HG02588 (cell line): Measurements from ENCODE around the gene PKP1.

Experiments used
- ATAC-seq: cut with Tn5 transposase; IDR thresholded peaks from one replicate; pipeline ENCODE4 v1.9.1; 2021; ENCODE audit warnings: mild to moderate bottlenecking, moderate library complexity; ENCODE audit not compliant: unreplicated experiment

The PKP1 gene

GRCh38 chr1:201326710-201327109 is 43.4 kb downstream of the PKP1 start:
- no peak for ATAC-seq

- no peak for ATAC-seq
Observed at GRCh38 chr1:201327687-201328240, 44.5 kb downstream of the PKP1 start.

DNA sequence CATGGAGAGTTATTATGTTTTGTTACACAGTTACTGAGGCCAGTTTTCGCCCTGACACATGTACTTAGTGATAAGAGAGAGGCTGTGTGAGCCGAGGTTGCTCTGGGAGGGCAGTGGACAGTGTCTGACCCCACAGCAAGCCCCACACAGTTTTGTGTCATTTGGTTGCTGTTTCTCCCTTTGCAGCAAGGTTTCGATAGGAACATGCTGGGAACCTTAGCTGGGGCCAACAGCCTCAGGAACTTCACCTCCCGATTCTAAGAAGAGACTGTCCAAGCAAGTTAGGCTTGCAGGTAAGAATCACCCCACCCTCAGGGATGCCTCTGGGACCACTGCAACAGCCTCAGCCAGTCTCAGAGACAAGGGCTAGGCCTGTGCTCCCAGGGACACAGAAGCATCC is 45.3 kb downstream of the PKP1 start:
- ATAC-seq, result no peak

- no peak for ATAC-seq
Observed at GRCh38 chr1:201329286-201329685, 46.0 kb downstream of the PKP1 start.

DNA sequence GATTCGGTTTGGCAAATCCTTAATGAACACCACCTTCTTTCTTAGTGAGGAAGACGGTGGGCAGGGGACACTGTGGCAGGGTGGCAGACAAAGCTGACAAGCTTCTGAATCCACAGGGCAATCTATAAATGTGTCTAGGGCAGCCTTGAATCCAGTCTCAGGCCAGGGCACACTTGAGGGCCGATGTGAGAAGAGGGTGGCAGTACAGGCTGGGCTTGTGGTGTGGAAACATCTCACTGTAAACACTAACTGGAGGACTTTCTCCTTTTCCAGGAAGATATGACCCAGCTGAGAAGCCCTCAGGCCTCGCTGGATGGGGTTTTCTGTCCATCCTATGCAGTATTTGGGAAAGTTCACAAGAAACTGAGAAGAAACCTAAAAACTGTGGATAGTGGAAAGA is 46.5 kb downstream of the PKP1 start:
- no peak for ATAC-seq

DNA sequence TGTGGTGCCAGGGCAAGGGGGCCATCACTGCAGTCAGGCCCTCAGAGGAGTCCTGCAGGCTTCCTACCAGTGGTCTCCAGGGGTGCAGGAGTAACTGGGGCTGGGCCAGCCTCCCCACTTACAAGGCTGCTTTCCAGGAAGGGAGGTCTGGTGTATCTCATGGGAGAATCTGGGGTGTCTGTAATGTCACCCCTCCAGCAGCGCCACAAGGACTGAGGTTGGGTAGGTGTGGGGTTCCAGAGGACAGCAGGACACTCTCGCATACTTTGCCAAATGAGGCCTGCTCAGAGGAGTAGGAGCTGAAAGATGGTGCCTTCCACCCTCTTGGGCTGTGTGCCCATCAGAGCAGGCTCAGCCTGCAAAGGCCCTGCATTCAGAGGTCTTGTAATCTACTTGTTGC is 47.2 kb downstream of the PKP1 start:
- no peak for ATAC-seq

DNA sequence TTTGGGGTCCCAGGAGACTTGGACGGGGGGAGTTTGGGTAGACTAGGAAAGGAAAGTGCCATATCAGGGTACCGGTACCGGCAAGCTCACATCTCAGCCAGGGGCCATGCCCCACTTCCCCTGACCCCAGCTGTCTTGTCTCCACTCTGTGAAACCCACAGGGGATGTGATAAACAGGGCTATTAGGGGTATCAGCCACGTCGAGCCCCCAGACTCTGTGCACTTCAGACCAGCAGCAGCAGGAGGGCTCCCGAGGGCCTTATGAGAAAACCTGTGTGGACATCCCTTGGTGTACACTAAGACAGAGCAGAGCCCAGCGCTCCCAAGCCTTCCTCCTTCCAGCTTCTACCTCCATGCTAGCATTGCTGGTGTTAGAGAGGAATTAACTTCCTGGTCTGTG is 47.9 kb downstream of the PKP1 start:
- ATAC-seq, result no peak

GRCh38 chr1:201332021-201332420 is 48.7 kb downstream of the PKP1 start:
- ATAC-seq, result no peak

DNA sequence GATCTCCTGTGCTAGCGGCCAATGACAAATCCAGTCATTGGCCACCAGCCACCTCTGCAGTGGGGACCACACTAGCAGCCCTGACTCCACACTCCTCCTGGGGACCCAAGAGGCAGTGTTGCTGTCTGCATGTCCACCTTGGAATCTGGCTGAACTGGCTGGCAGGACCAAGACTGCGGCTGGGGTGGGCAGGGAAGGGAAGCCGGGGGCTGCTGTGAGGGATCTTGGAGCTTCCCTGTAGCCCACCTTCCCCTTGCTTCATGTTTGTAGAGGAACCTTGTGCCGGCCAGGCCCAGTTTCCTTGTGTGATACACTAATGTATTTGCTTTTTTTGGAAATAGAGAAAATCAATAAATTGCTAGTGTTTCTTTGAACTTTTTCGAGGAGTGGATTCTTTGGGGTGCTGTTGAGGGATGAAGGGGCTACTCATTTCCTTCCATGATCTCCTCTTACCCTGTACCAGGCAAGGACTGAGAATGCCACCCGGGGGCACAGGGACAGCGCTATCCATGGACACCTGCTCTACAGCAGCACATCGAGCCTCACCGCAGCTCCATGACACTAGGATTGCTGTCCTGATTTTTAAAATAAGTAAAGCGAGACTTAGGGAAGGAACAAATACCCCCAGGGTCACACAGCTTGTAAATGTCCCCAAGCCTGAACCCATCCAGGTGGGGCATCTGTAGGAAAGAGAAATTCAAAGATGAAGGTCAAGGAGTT is 49.5 kb downstream of the PKP1 start:
- ATAC-seq, result no peak

DNA sequence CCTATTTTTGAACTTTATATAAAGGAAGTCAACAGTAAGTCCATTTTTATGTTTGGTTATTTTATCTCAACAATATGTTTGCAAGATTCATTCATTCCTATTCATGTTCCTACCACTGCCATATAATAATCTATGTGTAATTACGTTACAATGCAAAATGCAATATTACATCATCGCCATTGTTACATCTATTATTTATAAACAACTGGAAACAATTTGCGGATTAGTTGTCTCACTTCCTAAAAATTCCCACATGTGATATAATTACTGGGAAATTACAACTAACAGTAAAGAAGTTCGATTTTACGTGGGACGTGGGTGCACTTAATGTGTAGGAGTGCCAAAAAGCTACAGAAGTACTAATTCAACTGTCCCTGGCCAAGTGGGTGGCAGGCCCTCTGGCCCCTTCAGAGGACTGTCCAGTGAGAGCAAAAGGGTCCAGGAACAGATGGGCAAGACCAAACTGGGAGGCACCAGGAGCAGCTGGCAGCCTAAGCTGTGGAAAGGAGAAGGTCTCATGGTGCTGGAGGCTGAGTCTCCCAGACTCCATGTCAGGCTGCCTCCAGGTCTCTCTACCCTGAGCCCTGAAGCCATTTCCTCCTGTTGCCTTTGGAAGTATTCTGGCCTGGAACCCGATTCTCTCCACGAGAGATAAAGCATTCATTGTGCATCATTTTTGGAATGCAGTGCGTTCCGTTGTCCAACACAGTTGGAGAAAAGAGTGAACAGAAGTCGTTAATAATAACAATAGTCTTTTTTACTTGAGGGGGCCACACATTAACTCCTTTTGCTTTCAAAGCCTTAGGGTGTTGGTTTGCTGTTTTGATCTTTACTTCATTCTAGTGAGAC is 51.2 kb downstream of the PKP1 start:
- ATAC-seq, result no peak

GRCh38 chr1:201335174-201335870 is 52.0 kb downstream of the PKP1 start:
- no peak for ATAC-seq

DNA sequence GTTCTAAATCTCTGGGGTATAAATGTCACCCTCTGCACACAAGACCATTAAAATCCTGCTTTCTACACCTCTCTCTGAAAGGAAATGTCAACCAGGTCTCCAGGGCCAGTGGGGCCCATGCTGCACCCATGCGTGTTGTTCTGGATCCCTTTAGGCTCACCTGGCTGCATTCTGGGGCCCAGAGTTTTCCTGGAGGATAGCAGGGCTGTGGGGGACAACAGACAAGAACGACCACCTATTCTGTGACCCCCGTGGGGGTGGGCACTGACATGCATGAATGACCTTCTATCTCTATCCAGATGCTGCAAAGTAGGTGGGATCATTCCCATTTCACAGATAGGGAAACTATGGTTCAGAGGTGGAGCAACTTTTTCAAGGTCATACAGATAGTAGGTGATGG is 52.6 kb downstream of the PKP1 start:
- no peak for ATAC-seq

DNA sequence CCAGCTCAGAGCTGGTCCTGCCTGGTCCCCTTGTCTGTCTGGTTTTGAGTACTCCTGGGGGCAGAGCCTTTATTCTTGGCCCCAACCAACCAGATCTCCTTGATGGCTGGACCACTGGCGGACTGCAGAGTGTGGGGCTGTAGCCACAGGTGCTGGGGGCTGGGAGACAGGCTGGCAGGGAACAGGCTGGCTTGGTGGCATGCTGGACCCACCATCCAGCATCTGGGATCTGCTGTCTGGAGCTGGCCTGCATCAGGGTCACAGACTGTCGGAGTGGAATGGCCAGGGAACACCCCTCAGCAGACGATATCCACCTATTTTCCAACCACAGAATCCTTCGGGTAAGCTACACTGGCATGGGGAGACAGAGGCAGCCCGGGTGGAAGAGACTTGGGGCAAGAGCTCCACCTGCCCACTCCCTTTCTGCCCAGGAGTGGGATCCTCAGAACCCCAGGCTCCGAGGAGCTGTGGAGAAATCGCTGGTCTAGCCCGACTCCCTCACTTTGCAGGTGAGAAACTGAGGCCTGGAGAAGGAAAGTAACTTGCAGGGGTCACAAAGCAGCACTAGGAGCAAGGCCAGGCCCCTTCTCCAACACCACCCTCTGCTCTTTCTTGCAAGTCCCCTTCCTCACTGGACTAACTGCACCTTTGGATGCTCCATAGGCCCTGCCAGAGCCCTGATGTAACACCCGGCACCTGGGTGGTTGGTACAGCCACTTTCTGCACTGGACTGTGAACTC is 53.6 kb downstream of the PKP1 start:
- no peak for ATAC-seq

DNA sequence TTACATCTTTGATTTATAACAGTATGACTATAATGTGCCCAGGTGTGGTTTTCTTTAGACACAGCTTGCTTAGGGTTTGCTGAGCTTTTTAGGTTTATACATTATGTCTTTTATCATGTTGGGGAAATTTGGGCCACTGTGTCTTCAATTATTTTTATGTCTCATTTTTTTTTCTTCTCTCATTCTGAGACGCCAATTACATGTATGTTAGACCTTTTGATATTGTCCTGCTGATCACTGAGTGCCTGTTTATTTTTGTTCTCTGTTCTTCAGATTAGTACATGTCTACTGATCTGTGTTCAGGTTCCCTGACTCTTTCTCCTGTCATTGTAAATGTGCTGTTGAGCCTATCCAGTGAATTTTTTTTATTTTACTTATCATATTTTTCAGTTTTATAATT is 58.1 kb downstream of the PKP1 start:
- no peak for ATAC-seq

DNA sequence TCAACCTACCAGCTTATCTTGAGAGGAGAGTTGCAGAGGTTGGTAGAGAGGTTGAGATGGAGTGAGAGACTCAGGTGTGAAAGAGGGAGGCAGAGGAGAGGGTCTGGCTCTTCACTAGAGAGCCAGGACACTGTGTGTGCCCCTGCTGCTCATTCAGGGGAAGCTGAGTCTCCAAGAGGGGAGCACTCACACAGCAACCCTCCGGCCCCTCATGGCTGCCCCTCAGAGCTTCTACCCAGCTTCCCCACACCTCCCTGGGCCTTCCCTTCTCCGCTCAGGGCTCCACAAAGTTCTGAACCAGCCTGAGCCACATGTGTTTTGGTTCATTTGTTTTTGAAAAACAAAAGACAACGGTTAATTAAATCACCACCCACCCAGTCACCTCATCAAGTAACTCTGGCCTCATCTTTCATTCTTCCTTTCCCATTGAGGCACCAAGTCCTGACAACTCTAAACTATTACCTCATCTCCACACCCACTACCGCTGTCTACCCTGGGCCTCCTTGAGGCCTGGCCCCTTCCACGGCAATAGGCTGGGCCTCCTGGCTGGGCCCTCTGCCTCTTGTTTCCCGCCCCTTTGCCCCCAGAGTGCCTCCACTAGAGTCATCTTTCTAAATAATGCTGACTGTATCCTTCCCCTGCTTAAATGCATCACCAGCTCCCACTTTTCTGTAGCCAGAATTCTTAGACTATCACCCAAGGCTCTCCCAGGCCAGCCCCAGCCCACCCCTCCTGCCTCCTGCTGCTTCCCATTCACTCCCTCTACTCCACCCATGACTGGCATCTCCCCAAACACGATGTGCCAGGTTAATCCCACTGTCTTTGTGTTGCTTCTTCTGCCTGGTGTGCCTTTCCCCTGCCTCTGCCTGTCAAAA is 61.1 kb downstream of the PKP1 start:
- no peak for ATAC-seq

- ATAC-seq, result no peak
Observed at GRCh38 chr1:201345081-201345355, 61.7 kb downstream of the PKP1 start.

GRCh38 chr1:201346337-201346939 is 63.1 kb downstream of the PKP1 start:
- no peak for ATAC-seq

- no peak for ATAC-seq
Observed at GRCh38 chr1:201346987-201347386, 63.7 kb downstream of the PKP1 start.

DNA sequence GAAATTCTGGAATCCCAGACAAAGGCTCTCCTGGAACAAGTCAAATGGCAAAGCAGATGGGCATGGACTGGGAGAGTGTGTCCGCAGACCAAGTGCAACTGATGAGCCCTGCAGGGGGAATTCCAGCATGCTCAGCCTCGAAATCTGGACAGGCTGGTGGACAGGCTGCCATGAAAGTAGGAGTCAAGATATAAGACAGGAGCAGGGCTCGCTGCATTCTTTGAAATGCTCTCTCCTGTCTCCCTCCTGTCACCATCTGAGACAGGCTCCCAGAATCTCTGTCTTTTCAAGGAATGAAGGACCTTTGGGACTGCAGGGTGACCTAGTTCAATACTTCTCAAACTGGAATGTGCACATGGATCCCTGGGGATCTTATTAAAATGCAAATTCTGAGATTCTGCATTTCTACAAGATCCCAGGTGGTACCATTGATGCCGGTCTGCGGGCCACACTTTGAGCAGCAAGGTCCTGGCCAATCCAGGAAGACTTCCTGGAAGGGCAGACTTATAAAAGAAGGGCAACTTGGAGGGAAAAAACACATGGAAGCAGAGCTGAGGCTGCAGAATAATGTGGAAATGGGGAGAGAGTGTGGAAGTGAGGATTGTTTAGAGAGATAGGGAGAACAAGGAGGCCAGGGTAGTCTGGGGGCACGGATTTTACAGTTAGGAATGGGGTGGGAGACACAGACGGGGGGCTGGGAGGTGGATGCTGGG is 64.3 kb downstream of the PKP1 start:
- ATAC-seq, result no peak
